ENCODE data around the gene SLIT1. TPM values are rescaled to one million over a fixed set of nuclear protein-coding genes. Genes with fewer than 3 reads are reported as not detected.

SLIT1 gene
- total RNA-seq, 2 donors from 2014 or later: 0.78 to 0.99 TPM

DNA sequence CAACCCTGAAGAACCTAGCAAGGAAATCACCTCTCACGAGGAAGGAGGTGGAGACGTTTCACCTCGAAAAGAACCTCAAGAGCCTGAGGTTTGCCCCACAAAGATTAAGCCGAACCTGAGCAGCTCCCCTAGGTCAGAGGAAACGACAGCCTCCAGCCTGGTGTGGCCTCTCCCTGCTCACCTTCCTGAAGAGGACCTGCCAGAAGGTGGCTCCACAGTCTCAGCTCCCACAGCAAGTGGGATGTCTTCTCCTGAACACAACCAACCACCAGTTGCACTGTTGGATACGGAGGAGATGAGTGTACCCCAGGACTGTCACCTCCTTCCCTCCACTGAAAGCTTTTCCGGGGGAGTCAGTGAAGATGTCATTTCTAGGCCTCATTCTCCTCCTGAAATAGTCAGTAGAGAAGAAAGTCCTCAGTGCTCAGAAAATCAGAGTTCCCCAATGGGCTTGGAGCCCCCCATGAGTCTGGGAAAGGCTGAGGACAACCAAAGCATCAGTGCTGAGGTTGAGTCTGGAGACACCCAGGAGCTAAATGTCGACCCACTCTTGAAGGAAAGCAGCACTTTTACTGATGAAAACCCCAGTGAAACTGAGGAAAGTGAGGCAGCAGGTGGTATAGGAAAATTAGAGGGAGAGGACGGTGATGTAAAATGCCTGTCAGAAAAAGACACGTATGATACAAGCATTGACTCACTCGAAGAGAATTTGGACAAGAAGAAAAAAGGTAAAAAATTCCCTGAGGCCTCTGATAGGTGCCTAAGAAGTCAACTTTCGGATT, 203.4 kb downstream of the SLIT1 start:
- no peak overlapping the region for H3K27ac ChIP-seq
- peaks cover 8% of the 10 kb centered on the region for H3K4me1 ChIP-seq
- no peak overlapping the region for H3K4me3 ChIP-seq
- no peaks in the 10 kb centered on the region for H3K27me3 ChIP-seq
- H3K9me3 ChIP-seq: no peaks in the 10 kb centered on the region
- peaks cover 0 to 10% of the 10 kb centered on the region in 2 donors for H3K36me3 ChIP-seq (replicated peaks in 1 of 2; ENCODE audit: insufficient read depth in 1 of 2, low read depth in 2 of 2)
- no peak for TF ChIP-seq POLR2A (IDR thresholded peaks at IDR 0.05)
- TF ChIP-seq, protein P1, sequence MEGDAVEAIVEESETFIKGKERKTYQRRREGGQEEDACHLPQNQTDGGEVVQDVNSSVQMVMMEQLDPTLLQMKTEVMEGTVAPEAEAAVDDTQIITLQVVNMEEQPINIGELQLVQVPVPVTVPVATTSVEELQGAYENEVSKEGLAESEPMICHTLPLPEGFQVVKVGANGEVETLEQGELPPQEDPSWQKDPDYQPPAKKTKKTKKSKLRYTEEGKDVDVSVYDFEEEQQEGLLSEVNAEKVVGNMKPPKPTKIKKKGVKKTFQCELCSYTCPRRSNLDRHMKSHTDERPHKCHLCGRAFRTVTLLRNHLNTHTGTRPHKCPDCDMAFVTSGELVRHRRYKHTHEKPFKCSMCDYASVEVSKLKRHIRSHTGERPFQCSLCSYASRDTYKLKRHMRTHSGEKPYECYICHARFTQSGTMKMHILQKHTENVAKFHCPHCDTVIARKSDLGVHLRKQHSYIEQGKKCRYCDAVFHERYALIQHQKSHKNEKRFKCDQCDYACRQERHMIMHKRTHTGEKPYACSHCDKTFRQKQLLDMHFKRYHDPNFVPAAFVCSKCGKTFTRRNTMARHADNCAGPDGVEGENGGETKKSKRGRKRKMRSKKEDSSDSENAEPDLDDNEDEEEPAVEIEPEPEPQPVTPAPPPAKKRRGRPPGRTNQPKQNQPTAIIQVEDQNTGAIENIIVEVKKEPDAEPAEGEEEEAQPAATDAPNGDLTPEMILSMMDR (IDR thresholded peaks at IDR 0.05): no peak
- intact Hi-C loops (cut with DNase I): no loop called here
- no peak for ATAC-seq
- WGBS, 2 donors: 94 to 97% methylated on average over 10 to 12 of the region's 12 CpGs
- DNase-seq: no peak

DNA sequence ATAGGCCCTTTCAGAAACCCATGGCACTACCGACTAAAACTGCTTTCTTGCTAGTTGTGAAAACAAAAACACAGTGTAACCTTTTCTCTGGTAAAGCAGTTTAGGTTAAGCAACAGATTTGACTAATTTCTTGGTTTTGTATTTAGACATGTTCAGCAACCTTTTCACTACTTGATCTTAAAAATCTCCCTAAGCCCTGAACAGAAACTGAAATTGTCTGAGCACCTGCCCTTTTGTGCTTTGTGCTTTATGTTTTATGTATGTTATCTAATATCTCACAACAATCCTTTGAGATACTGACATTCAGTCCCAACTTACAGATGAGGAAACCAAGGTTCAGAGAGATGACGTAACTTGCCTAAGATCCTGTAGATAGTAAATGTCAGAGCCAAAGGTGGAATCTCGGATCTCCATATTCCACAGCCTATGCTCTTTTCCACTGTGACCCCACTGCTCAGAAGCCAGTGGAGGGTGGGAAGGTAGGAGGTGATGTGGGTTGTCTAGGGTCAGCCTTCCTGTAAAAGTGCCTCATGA, 207.1 kb downstream of the SLIT1 start:
- intact Hi-C loops (cut with DNase I): no loop called here
- ATAC-seq (no peak), DNase-seq (no peak)
- Histone ChIP-seq H3K27ac (no peak overlapping the region), H3K4me1 (no peaks in the 10 kb centered on the region), H3K27me3 (no peaks in the 10 kb centered on the region), H3K9me3 (no peaks in the 10 kb centered on the region), H3K4me3 (no peak overlapping the region), H3K36me3 (replicated peaks in 1 of 2; ENCODE audit: insufficient read depth in 1 of 2, low read depth in 2 of 2) (peaks cover 0 to 10% of the 10 kb centered on the region in 2 donors)
- TF ChIP-seq, protein P1 (IDR thresholded peaks at IDR 0.05): no peak
- TF ChIP-seq POLR2A (IDR thresholded peaks at IDR 0.05): no peak
- 89 to 96% methylated on average over 3 of the region's 3 CpGs for WGBS, 2 donors

GRCh38 chr10:96975136-96975535, 210.6 kb downstream of the SLIT1 start:
- H3K4me1 ChIP-seq: no peaks in the 10 kb centered on the region
- TF ChIP-seq, protein P1 (IDR thresholded peaks at IDR 0.05): no peak
- TF ChIP-seq POLR2A (IDR thresholded peaks at IDR 0.05): no peak
- no peak for DNase-seq
- no peaks in the 10 kb centered on the region for H3K9me3 ChIP-seq
- H3K27me3 ChIP-seq: no peaks in the 10 kb centered on the region
- no peak for ATAC-seq
- intact Hi-C loops (cut with DNase I): no loop called here
- WGBS, 2 donors: 78 to 87% methylated on average over 2 of the region's 2 CpGs
- no peak overlapping the region for H3K27ac ChIP-seq
- no peak overlapping the region for H3K4me3 ChIP-seq
- H3K36me3 ChIP-seq (replicated peaks in 1 of 2; ENCODE audit: insufficient read depth in 1 of 2, low read depth in 2 of 2): no peaks in the 10 kb centered on the region

GRCh38 chr10:96973809-96974747, 211.7 kb downstream of the SLIT1 start:
- Histone ChIP-seq H3K4me1 (no peaks in the 10 kb centered on the region), H3K27ac (no peak overlapping the region), H3K4me3 (no peak overlapping the region), H3K27me3 (no peaks in the 10 kb centered on the region), H3K9me3 (no peaks in the 10 kb centered on the region), H3K36me3 (replicated peaks in 1 of 2; ENCODE audit: insufficient read depth in 1 of 2, low read depth in 2 of 2) (no peaks in the 10 kb centered on the region)
- TF ChIP-seq, protein P1 (IDR thresholded peaks at IDR 0.05): no peak
- TF ChIP-seq POLR2A (IDR thresholded peaks at IDR 0.05): no peak
- WGBS, 2 donors: 61 to 63% methylated on average over 5 of the region's 5 CpGs
- intact Hi-C loops (cut with DNase I): no loop called here
- ATAC-seq (no peak), DNase-seq (no peak)

Data from body of pancreas (tissue), 4 donors.